ENCODE data around the gene NR3C1.

Gene NR3C1

DNA sequence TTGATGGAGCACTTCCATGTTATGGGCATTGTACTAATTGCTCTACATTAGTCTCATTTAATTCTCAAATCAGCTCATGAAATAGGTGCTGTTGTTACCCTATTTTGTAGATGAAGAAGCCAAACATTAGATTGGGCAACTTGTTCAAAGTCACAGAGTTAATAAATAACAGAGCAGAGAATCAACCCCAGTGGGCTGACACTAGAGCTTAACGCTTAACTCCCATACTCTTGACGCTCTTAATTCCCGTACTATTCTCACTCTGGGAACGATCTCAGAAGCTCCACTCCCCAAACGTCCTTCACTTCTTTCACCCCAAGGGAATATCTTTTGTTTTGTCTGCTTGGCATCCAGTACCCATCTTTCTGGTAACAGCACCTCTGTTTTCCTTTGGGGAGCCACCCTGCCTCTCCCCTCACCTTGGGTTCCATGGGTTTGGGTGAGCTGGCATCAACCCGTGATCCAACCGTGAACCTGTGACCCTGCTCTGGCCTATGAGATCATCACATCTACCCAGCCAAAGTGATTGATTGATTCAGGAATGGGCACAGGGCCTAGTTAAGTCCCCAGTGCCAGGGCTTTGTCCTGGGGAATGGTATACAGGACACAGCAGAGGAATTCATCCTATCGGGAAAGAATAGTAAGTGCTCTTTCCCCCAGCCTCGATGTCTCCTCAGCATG is 169.2 kb downstream of the NR3C1 start:
- no peak for DNase-seq (ENCODE audit: low read depth)
- TF ChIP-seq, protein P1, sequence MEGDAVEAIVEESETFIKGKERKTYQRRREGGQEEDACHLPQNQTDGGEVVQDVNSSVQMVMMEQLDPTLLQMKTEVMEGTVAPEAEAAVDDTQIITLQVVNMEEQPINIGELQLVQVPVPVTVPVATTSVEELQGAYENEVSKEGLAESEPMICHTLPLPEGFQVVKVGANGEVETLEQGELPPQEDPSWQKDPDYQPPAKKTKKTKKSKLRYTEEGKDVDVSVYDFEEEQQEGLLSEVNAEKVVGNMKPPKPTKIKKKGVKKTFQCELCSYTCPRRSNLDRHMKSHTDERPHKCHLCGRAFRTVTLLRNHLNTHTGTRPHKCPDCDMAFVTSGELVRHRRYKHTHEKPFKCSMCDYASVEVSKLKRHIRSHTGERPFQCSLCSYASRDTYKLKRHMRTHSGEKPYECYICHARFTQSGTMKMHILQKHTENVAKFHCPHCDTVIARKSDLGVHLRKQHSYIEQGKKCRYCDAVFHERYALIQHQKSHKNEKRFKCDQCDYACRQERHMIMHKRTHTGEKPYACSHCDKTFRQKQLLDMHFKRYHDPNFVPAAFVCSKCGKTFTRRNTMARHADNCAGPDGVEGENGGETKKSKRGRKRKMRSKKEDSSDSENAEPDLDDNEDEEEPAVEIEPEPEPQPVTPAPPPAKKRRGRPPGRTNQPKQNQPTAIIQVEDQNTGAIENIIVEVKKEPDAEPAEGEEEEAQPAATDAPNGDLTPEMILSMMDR (conservative IDR thresholded peaks at IDR 0.05; ENCODE audit: low read length) = no peak
- H3K4me3 ChIP-seq (ENCODE audit: low read length) = no peak overlapping the region

DNA sequence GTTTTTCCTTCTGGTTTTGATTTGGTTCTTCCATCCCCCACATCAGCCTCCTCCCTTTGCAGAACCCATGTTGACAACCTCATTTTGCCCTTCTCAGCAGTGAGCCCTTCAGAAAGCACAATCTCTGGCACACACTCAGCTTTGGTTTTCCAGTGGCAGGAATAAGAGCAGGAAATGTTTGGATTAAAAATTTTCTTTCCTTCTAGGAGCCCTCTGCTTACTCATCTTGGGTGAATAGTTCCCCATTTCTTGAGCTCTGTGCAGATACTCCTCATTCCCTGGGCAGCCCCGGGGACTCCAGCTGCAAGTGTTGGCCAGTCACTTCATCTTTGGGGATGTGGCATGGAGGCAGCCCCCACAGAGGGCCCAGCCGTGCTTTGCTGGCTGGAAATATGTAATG is 170.5 kb downstream of the NR3C1 start:
- TF ChIP-seq, protein P1 (conservative IDR thresholded peaks at IDR 0.05; ENCODE audit: low read length) = no peak
- DNase-seq (ENCODE audit: low read depth) = peak; percentile 74
- no peak overlapping the region for H3K4me3 ChIP-seq (ENCODE audit: low read length)

DNA sequence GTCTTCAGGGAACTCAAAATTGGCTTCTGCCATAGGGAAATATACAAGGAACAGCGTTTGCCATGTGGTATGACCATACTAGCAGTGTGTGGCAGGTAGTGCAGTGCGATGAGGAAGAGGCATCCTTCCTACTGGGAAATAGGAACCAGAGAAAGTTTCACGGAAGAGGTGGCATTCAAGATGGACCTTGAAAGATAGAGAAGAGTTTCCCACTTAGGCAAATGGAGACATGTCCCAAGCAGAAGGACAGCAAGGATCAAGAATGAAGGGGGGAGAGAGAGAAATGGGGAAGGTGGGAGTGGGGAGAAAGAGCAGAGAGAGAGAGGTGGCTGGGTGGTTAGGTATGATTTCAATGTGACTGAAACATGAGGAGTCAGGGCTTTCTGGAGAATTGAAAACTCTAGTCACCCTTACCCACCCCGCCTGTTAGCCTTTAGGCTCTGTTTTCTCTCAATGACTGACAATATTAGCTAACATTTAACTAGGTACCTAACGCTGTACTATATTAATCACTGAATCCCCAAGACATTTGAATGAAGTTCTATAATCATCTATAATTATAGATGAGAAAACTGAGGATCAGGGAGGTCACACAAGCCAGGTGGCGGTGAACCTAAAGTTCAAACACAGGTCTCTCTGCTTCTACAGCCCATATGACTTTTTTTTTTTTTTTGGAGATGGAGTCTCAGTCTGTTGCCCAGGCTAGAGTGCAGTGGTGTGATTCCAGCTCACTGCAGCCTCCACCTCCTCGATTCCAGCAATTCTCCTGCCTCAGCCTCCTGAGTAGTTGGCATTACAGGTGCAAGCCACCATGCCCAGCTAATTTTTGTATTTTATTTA is 171.3 kb downstream of the NR3C1 start:
- DNase-seq (ENCODE audit: low read depth) = no peak

DNA sequence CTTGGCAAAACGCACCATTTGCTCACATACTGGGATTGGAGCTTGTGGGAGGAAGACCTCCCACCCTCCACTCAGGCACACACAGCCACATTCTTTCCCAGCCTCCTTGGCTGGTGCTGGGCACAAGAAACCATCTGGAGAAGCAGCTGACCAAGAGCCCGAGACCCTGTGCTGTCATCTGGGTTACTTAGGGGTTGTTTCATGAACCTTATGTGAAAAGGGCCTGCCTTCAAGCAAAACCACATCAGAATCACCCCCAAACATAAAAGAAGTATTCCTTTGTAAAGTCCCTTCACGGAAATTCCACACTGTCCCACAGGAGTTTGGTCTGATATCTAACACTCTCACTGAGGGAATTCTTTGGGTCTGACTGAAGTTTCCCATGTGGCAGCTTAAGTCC is 172.1 kb downstream of the NR3C1 start:
- TF ChIP-seq, protein P1 (conservative IDR thresholded peaks at IDR 0.05; ENCODE audit: low read length) = no peak
- DNase-seq (ENCODE audit: low read depth) = peak; percentile 54
- no peak overlapping the region for H3K4me3 ChIP-seq (ENCODE audit: low read length)

More for the DNA sequence above, 171.3 kb downstream of the NR3C1 start:
- TF ChIP-seq, protein P1 (conservative IDR thresholded peaks at IDR 0.05; ENCODE audit: low read length) = no peak
- no peak overlapping the region for H3K4me3 ChIP-seq (ENCODE audit: low read length)

DNA sequence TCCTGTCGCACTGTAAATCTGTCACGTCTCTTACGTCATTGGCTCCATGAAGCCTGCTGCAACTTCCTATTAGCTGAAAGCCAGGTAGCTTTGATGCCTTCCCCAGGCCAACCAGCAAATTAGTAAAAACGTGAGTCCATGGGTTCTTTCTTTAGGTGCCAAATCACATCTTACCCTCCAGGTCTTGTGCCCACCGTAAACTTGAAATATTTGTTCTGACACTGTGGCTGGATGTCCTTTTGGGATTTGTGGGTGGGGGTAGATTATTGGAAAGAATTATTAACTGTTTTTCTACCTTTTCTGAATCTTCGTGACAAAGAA is 172.8 kb downstream of the NR3C1 start:
- TF ChIP-seq, protein P1 (conservative IDR thresholded peaks at IDR 0.05; ENCODE audit: low read length) = no peak
- H3K4me3 ChIP-seq (ENCODE audit: low read length) = no peak overlapping the region; the same call in 1 of the 2 replicates
- DNase-seq (ENCODE audit: low read depth) = no peak

DNA sequence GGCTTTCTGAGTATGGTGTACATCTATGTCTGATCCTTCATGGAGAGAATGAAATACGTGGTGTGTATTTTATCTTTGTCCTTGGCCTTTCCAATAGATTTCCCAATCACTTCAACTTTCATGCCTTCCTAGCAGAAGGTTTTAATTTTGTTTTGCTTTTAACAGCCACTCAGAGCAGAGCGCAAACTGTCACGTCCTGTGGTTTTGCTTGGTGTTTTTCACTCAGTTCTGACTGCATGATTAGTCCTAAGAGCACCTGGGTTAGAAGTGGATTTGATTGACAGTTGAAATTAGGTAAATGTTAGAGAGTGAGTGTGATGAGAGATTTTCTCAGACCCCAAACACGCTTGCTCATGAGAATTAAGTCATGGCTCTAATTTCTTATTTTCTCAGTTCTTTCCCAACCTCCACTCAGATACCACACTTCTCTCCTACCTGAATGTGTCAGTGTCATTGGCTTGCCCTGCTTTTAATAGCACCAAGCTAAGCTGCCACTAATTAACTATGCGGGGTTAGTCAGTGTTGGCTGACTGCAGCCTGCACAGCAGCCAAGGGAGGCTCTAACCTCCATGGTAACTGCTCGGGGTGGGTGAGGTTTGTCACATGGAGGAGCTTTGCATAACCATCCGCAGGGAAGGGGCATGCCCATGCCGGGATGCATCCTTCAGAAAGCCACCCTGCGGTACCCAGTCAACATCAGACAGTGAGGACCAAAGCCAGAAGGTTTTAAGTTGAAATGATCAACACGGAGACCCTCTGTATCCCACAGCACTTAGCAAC is 173.4 kb downstream of the NR3C1 start:
- DNase-seq (ENCODE audit: low read depth) = peak; percentile 87
- TF ChIP-seq, protein P1 (conservative IDR thresholded peaks at IDR 0.05; ENCODE audit: low read length) = no peak
- no peak overlapping the region; the same call in 1 of the 2 replicates for H3K4me3 ChIP-seq (ENCODE audit: low read length)
